DOHH2 (cell line): ENCODE results near the gene ANGPTL3.

Experiments
- EZH2phosphoT487 ChIP-seq: fragments of 200-600 bp; sonication (generic); IDR thresholded peaks from 2 replicates; pipeline ENCODE4 v1.6.1; 2017; ENCODE audit warnings: borderline replicate concordance, mild to moderate bottlenecking, antibody characterized with exemption, low read length, moderate library complexity, mixed read lengths
- TF ChIP-seq, protein P1 (sequence below): fragments of 200-600 bp; sonication (generic); IDR thresholded peaks from one replicate; pipeline ENCODE4 v1.5.1; 2014; ENCODE audit warnings: antibody characterized with exemption, mild to moderate bottlenecking, low read depth, low read length; ENCODE audit not compliant: poor library complexity, severe bottlenecking

DNA sequence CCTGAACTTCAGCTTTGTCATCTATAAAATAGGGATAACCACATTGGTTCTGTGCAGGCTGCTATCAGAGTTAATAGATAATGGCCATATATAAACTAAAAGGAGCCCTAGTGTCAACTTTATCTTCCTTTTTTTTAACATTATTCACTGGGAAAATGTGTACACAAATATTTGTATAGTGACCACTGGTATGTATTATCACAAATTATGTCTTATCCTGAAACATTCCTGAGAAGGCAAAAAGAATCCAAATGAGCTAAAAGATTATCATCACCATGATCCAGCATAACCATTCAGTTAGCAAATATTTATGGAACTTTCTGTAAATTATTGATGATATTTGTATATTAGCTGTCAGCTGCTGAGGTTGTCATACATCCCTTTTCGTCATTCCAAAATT, 16.6 kb downstream of the ANGPTL3 start:
- TF ChIP-seq, protein P1, sequence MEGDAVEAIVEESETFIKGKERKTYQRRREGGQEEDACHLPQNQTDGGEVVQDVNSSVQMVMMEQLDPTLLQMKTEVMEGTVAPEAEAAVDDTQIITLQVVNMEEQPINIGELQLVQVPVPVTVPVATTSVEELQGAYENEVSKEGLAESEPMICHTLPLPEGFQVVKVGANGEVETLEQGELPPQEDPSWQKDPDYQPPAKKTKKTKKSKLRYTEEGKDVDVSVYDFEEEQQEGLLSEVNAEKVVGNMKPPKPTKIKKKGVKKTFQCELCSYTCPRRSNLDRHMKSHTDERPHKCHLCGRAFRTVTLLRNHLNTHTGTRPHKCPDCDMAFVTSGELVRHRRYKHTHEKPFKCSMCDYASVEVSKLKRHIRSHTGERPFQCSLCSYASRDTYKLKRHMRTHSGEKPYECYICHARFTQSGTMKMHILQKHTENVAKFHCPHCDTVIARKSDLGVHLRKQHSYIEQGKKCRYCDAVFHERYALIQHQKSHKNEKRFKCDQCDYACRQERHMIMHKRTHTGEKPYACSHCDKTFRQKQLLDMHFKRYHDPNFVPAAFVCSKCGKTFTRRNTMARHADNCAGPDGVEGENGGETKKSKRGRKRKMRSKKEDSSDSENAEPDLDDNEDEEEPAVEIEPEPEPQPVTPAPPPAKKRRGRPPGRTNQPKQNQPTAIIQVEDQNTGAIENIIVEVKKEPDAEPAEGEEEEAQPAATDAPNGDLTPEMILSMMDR: no peak
- no peak for TF ChIP-seq EZH2phosphoT487
